Transverse colon (tissue), 4 donors: ENCODE results near the gene PTK7.
"Not testable (repeated sequence)": the region's sequence is repeated elsewhere in the genome, so short reads cannot be mapped to it uniquely, and the experiment has no call there.

Experiments used
- CTCF ChIP-seq, 5 experiments: fragments of 200-600 bp in 3 of 5; fragments of 450-650 bp in 2 of 5; sonication (generic) in 3 of 5; IDR thresholded peaks; 1 replicate in 2 of 5; 2 replicates in 3 of 5; pipeline ENCODE4 v1.5.1; 2016 to 2017; ENCODE audit warnings: antibody characterized with exemption in 5 of 5, inconsistent platforms in 3 of 5, mild to moderate bottlenecking in 2 of 5, moderate library complexity in 1 of 5
- POLR2A ChIP-seq: fragments of 450-650 bp; IDR thresholded peaks from one replicate; pipeline ENCODE4 v1.6.1; 2016; ENCODE audit warnings: antibody characterized with exemption, mild to moderate bottlenecking, moderate library complexity
- POLR2AphosphoS5 ChIP-seq, 3 donors: sonication (generic); formaldehyde crosslinking; IDR thresholded peaks; one replicate each; pipeline ENCODE4 v1.6.1; 2016; ENCODE audit warnings: antibody characterized with exemption in 3 of 3

GRCh38 chr6:43117466-43117865 lies 41.4 kb downstream of the PTK7 start:
- not testable (repeated sequence) for TF ChIP-seq CTCF (IDR thresholded peaks at IDR 0.05); POLR2AphosphoS5 (IDR thresholded peaks at IDR 0.05); POLR2A
